ENCODE measurements around the gene TRPC4. TPM values are rescaled to one million over a fixed set of nuclear protein-coding genes. Genes with fewer than 3 reads are reported as not detected.

The TRPC4 gene
- total RNA-seq, 1 donor from 2014 or later: 7.5 TPM

GRCh38 chr13:37772644-37773043 is 96.9 kb downstream of the TRPC4 start:
- Mint-ChIP-seq H3K27me3 (ENCODE audit: low read depth) (no peaks in the 10 kb centered on the region), H3K4me1 (peaks cover 14% of the 10 kb centered on the region), H3K36me3 (no peaks in the 10 kb centered on the region), H3K4me3 (no peak overlapping the region), H3K27ac (no peak overlapping the region), H3K9me3 (no peaks in the 10 kb centered on the region)
- no peak for DNase-seq (ENCODE audit: low spot score in 2 of 2, unreplicated experiment in 2 of 2)
- TF ChIP-seq, protein P1, sequence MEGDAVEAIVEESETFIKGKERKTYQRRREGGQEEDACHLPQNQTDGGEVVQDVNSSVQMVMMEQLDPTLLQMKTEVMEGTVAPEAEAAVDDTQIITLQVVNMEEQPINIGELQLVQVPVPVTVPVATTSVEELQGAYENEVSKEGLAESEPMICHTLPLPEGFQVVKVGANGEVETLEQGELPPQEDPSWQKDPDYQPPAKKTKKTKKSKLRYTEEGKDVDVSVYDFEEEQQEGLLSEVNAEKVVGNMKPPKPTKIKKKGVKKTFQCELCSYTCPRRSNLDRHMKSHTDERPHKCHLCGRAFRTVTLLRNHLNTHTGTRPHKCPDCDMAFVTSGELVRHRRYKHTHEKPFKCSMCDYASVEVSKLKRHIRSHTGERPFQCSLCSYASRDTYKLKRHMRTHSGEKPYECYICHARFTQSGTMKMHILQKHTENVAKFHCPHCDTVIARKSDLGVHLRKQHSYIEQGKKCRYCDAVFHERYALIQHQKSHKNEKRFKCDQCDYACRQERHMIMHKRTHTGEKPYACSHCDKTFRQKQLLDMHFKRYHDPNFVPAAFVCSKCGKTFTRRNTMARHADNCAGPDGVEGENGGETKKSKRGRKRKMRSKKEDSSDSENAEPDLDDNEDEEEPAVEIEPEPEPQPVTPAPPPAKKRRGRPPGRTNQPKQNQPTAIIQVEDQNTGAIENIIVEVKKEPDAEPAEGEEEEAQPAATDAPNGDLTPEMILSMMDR (IDR thresholded peaks at IDR 0.05; ENCODE audit: unreplicated experiment): no peak

- no peak overlapping the region for H3K27ac Mint-ChIP-seq
- no peaks in the 10 kb centered on the region for H3K27me3 Mint-ChIP-seq (ENCODE audit: low read depth)
- peaks cover 3% of the 10 kb centered on the region for H3K4me1 Mint-ChIP-seq
- TF ChIP-seq, protein P1 (IDR thresholded peaks at IDR 0.05; ENCODE audit: unreplicated experiment): no peak
- H3K4me3 Mint-ChIP-seq: no peak overlapping the region
- no peaks in the 10 kb centered on the region for H3K9me3 Mint-ChIP-seq
- H3K36me3 Mint-ChIP-seq: no peaks in the 10 kb centered on the region
- DNase-seq (ENCODE audit: low spot score in 2 of 2, unreplicated experiment in 2 of 2): no peak
These were observed 100.0 kb downstream of the TRPC4 start for GRCh38 chr13:37769545-37769944.

GRCh38 chr13:37769078-37769477 is 100.5 kb downstream of the TRPC4 start:
- no peak overlapping the region for H3K27ac Mint-ChIP-seq
- H3K4me1 Mint-ChIP-seq: peaks cover 3% of the 10 kb centered on the region
- no peaks in the 10 kb centered on the region for H3K27me3 Mint-ChIP-seq (ENCODE audit: low read depth)
- no peak overlapping the region for H3K4me3 Mint-ChIP-seq
- no peaks in the 10 kb centered on the region for H3K36me3 Mint-ChIP-seq
- H3K9me3 Mint-ChIP-seq: no peaks in the 10 kb centered on the region
- TF ChIP-seq, protein P1 (IDR thresholded peaks at IDR 0.05; ENCODE audit: unreplicated experiment): no peak
- DNase-seq (ENCODE audit: low spot score in 2 of 2, unreplicated experiment in 2 of 2): no peak

DNA sequence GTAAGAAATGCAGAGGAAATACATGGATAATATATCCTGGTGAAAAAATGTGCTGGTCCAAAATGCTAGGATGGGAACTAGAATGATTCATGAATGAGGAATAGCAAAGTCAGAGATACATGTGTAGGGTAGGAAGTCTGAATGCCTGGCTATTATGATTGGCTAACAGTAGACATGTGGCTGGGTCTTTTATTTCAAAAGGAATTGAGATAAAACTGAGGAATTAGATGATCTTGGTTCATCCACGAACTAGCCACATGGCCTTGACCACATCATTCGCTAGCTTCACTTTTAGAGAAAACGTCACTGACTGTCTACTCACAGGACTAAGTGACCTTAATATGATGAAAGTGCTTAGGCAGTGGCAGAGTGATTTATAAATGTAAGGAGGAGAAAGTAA is 103.1 kb downstream of the TRPC4 start:
- Mint-ChIP-seq H3K27me3 (ENCODE audit: low read depth) (no peaks in the 10 kb centered on the region), H3K36me3 (no peaks in the 10 kb centered on the region), H3K4me3 (no peak overlapping the region), H3K27ac (no peak overlapping the region), H3K9me3 (no peaks in the 10 kb centered on the region), H3K4me1 (no peaks in the 10 kb centered on the region)
- TF ChIP-seq, protein P1 (IDR thresholded peaks at IDR 0.05; ENCODE audit: unreplicated experiment): no peak
- no peak for DNase-seq (ENCODE audit: low spot score in 2 of 2, unreplicated experiment in 2 of 2)

DNA sequence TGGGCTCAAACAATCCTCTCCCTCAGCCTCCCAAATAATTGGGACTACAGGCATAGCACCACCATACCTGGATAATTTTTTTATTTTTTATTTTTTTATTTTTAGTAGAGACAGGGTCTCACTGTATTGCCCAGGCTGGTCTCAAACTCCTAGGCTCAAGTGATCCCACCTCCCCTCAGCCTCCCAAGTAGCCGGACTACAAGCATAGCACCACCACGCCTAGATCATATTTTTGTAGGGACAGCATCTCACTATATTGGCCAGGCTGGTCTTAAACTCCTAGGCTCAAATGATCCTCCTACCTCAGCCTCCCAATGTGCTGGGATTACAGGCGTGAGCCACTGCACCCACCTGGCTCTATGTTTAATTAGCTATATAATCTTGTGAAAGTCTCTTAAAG is 114.2 kb downstream of the TRPC4 start:
- no peaks in the 10 kb centered on the region for H3K27me3 Mint-ChIP-seq (ENCODE audit: low read depth)
- H3K4me1 Mint-ChIP-seq: peaks cover 4% of the 10 kb centered on the region
- no peaks in the 10 kb centered on the region for H3K36me3 Mint-ChIP-seq
- H3K27ac Mint-ChIP-seq: no peak overlapping the region
- TF ChIP-seq, protein P1 (IDR thresholded peaks at IDR 0.05; ENCODE audit: unreplicated experiment): no peak
- no peaks in the 10 kb centered on the region for H3K9me3 Mint-ChIP-seq
- no peak for DNase-seq (ENCODE audit: low spot score in 2 of 2, unreplicated experiment in 2 of 2)
- no peak overlapping the region for H3K4me3 Mint-ChIP-seq

DNA sequence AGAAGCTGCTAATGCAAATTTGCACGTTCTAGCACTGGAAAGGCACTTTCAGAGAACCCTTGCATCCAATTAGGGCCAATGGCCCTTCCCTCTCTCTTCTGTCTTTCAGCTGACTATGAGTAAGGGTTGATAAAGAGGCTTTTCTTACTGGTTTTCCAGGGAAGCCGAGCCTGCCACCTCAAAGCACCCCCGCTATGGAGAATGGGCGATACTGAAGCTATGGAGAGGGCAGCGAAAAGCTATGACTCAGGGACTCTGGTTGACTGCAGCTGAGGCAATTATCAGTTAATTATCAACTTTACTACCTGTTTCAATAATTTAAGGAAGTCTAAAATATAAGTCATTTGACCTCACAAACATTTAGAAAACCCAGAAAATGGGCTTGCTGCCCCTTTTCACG is 115.8 kb downstream of the TRPC4 start:
- TF ChIP-seq, protein P1 (IDR thresholded peaks at IDR 0.05; ENCODE audit: unreplicated experiment): no peak
- no peak for DNase-seq (ENCODE audit: low spot score in 2 of 2, unreplicated experiment in 2 of 2)

More for the DNA sequence above, 115.8 kb downstream of the TRPC4 start:
- Mint-ChIP-seq H3K36me3 (no peaks in the 10 kb centered on the region), H3K4me1 (peaks cover 4% of the 10 kb centered on the region), H3K4me3 (no peak overlapping the region), H3K9me3 (peaks cover 4% of the 10 kb centered on the region), H3K27me3 (ENCODE audit: low read depth) (no peaks in the 10 kb centered on the region), H3K27ac (no peak overlapping the region)
